ENCODE measurements around the gene CCDC82. TPM values are rescaled to one million over a fixed set of nuclear protein-coding genes. Genes with fewer than 3 reads are reported as not detected.
A peak's percentile ranks its signal among the peaks of the same experiment; 100 is the strongest.

CCDC82 gene
- total RNA-seq, 1 donor from 2014 or later, result 25.6 TPM

DNA sequence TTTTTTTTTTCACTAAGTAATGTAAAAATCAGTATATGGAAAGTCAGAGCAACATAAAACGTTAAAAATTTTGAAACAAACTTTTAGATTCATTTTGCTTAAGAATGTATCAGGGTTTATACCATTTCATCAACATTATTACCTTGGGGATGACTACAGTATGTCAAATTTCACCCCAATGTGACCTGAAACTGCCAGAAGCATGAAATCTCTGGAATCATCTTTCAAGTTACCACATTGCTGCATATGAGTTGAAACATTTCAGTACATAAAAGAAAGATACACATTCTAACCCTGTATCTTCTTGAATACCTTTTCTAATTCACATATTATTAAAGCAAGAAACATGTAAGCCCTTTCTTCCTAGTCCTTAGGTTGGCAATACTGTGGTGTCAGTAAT lies 79.5 kb downstream of the CCDC82 start:
- no peaks in the 10 kb centered on the region for H3K27me3 Mint-ChIP-seq (ENCODE audit: low read depth)
- TF ChIP-seq, protein P1, sequence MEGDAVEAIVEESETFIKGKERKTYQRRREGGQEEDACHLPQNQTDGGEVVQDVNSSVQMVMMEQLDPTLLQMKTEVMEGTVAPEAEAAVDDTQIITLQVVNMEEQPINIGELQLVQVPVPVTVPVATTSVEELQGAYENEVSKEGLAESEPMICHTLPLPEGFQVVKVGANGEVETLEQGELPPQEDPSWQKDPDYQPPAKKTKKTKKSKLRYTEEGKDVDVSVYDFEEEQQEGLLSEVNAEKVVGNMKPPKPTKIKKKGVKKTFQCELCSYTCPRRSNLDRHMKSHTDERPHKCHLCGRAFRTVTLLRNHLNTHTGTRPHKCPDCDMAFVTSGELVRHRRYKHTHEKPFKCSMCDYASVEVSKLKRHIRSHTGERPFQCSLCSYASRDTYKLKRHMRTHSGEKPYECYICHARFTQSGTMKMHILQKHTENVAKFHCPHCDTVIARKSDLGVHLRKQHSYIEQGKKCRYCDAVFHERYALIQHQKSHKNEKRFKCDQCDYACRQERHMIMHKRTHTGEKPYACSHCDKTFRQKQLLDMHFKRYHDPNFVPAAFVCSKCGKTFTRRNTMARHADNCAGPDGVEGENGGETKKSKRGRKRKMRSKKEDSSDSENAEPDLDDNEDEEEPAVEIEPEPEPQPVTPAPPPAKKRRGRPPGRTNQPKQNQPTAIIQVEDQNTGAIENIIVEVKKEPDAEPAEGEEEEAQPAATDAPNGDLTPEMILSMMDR (IDR thresholded peaks at IDR 0.05; ENCODE audit: unreplicated experiment), result no peak
- no peaks in the 10 kb centered on the region for H3K36me3 Mint-ChIP-seq
- H3K9me3 Mint-ChIP-seq, result no peaks in the 10 kb centered on the region
- H3K4me1 Mint-ChIP-seq, result peaks cover 90% of the 10 kb centered on the region
- H3K4me3 Mint-ChIP-seq, result no peak overlapping the region
- DNase-seq (ENCODE audit: low spot score in 2 of 2, unreplicated experiment in 2 of 2), result no peak
- H3K27ac Mint-ChIP-seq, result peak overlapping the region; percentile 81

DNA sequence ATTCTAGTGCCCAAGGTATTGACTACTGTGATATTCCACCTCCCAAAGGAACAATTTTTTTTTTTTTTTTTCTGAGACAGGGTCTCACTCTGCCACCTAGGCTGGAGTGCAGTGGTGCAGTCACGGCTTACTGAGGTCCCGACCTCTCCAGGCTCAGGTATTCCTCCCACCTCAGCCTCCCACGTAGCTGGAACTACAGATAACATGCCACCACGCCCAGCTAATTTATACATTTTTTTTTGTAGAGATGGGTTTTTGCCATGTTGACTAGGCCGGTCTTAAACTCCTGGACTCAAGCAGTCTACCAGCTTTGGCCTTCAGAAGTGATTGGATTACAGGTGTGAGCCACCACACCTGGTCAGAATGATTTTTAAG lies 80.1 kb downstream of the CCDC82 start:
- Mint-ChIP-seq H3K27ac (peak overlapping the region; percentile 99), H3K36me3 (no peaks in the 10 kb centered on the region), H3K4me1 (peaks cover 88% of the 10 kb centered on the region), H3K4me3 (no peak overlapping the region), H3K27me3 (ENCODE audit: low read depth) (no peaks in the 10 kb centered on the region), H3K9me3 (no peaks in the 10 kb centered on the region)
- TF ChIP-seq, protein P1 (IDR thresholded peaks at IDR 0.05; ENCODE audit: unreplicated experiment), result no peak
- no peak for DNase-seq (ENCODE audit: low spot score in 2 of 2, unreplicated experiment in 2 of 2)

DNA sequence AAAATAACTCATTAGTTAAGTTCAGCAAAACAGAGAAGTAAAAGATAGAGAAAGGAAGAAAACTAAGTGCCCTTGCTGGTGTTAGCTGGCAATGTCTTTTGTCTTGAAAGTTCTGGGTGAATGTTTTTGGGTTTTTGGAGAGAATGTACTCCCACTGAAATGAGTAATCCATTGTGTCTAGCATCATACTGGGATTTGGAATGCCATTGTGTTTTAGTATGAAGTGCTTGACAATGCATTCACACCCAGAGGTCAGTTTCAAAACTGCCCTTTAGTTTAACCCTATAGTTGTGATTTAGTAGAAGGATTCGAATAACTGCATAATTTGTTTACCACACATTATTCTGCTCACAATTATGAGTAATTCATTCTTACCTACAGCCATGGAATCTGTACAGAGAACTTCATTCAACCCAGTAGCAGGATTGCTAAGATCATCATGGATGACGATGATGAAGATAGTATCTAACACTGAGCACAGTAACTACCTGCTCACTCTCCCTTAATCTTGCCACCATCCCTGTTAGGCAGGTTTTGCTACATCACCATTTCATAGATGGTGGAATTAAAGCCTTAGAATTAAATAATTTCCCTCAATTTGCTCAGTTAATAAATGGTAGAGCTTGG lies 80.6 kb downstream of the CCDC82 start:
- Mint-ChIP-seq H3K4me3 (no peak overlapping the region), H3K4me1 (peaks cover 88% of the 10 kb centered on the region), H3K9me3 (no peaks in the 10 kb centered on the region), H3K27me3 (ENCODE audit: low read depth) (no peaks in the 10 kb centered on the region), H3K36me3 (no peaks in the 10 kb centered on the region), H3K27ac (peak overlapping the region; percentile 99)
- TF ChIP-seq, protein P1 (IDR thresholded peaks at IDR 0.05; ENCODE audit: unreplicated experiment), result no peak
- DNase-seq (ENCODE audit: low spot score in 2 of 2, unreplicated experiment in 2 of 2), result no peak

DNA sequence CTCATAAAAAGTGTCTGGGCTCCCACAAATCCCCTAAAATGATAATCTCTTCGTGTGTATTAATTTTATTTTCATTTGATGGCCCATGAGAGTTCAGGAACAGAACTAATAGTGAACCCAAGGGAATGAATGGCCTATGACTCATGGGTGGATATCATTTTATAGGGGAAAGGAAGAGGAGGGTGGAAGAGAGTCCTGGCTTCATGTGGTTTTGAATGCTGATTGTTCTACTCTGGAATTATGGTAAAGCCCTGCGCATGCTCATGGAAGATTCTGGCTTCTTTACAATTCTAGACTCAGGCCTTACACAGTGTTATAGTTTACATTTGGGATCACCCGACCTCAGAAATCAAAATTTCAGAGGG lies 82.0 kb downstream of the CCDC82 start:
- H3K4me3 Mint-ChIP-seq, result peak overlapping the region; percentile 46
- no peak for DNase-seq (ENCODE audit: low spot score in 2 of 2, unreplicated experiment in 2 of 2)
- peaks cover 86% of the 10 kb centered on the region for H3K4me1 Mint-ChIP-seq
- no peaks in the 10 kb centered on the region for H3K27me3 Mint-ChIP-seq (ENCODE audit: low read depth)
- no peaks in the 10 kb centered on the region for H3K36me3 Mint-ChIP-seq
- TF ChIP-seq, protein P1 (IDR thresholded peaks at IDR 0.05; ENCODE audit: unreplicated experiment), result no peak
- peak overlapping the region; percentile 99 for H3K27ac Mint-ChIP-seq
- no peaks in the 10 kb centered on the region for H3K9me3 Mint-ChIP-seq

DNA sequence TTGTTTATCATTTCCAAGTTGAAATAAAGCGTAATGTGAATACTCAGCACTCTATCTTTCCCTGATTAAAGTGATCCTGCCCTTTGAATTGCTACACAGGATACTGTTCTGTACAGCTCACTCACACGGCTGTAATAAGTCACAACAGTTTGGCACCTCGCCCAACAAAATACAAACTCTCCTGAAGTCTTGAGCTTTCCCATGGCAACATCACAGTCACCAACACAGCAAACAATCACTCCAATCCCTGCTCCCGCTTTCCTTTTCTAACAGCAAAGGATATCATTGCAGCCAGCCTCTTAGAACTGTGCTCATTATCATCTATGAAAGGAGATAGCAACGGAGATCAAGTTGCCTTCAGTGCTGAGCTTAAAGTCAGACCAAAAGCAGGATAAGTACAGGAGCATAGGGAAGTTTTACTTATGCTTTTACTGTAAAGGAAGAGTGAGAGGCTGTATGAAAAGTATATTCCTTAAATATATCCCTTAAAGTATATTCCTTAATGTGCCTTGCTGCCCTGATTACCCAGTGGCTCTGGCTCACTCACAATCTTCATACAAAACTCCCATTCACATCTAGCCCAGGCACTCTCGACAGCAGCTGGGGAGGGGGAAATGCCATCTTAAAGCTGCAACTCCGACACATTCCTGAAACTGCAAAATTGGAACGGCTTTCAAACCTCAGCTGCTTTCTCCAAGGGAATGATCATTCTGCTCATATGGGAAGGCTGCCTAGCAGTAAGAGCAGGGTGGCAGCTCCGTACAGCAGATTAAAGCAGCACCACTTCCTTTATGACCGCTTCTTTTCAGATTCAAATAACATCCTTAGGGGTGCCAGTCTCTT lies 82.6 kb downstream of the CCDC82 start:
- peak; percentile 61 to 79 for DNase-seq (ENCODE audit: low spot score in 2 of 2, unreplicated experiment in 2 of 2)
- peak overlapping the region; percentile 46 for H3K4me3 Mint-ChIP-seq
- peak overlapping the region; percentile 99 for H3K27ac Mint-ChIP-seq
- H3K9me3 Mint-ChIP-seq, result no peaks in the 10 kb centered on the region
- TF ChIP-seq, protein P1 (IDR thresholded peaks at IDR 0.05; ENCODE audit: unreplicated experiment), result no peak
- H3K4me1 Mint-ChIP-seq, result peaks cover 86% of the 10 kb centered on the region
- H3K36me3 Mint-ChIP-seq, result no peaks in the 10 kb centered on the region
- H3K27me3 Mint-ChIP-seq (ENCODE audit: low read depth), result no peaks in the 10 kb centered on the region
